Measurements from ENCODE around the gene ATXN7L1.

DNA sequence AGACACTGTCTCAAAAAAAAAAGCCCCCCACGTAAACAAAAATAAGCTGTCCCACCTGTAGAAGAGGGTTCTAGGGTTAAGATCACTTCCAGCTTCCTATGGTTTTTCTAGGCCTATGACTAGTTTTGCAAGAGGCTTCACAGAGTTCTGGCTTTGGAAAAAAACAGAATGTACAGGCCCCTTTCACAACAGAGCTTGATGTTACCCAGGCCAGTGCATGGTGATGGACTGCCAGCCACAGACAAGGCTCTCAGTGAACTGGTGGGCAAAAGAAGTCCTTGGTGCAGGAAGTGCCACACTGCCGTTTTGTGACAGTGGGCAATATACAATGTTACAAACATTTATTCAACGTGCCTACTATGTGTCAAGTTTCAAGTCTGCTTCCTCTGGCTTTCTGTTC, 276.8 kb downstream of the ATXN7L1 start:
- TF ChIP-seq, protein P1, sequence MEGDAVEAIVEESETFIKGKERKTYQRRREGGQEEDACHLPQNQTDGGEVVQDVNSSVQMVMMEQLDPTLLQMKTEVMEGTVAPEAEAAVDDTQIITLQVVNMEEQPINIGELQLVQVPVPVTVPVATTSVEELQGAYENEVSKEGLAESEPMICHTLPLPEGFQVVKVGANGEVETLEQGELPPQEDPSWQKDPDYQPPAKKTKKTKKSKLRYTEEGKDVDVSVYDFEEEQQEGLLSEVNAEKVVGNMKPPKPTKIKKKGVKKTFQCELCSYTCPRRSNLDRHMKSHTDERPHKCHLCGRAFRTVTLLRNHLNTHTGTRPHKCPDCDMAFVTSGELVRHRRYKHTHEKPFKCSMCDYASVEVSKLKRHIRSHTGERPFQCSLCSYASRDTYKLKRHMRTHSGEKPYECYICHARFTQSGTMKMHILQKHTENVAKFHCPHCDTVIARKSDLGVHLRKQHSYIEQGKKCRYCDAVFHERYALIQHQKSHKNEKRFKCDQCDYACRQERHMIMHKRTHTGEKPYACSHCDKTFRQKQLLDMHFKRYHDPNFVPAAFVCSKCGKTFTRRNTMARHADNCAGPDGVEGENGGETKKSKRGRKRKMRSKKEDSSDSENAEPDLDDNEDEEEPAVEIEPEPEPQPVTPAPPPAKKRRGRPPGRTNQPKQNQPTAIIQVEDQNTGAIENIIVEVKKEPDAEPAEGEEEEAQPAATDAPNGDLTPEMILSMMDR (IDR thresholded peaks at IDR 0.05) = no peak
- no peak for TF ChIP-seq POLR2AphosphoS5 (IDR thresholded peaks at IDR 0.05)
- no peak for TF ChIP-seq POLR2A (IDR thresholded peaks at IDR 0.05; ENCODE audit: low read depth)
- no peak for TF ChIP-seq EP300 (IDR thresholded peaks at IDR 0.05)

Data from esophagus muscularis mucosa (tissue), 4 donors.